Measurements from ENCODE around the gene SLC25A12.

The SLC25A12 gene

GRCh38 chr2:171819453-171819852 is 74.6 kb downstream of the SLC25A12 start:
- H3K4me2 ChIP-seq (ENCODE audit: low read length) = no peak overlapping the region
- H3K9ac ChIP-seq (ENCODE audit: low read length) = no peak overlapping the region
- no peaks in the 10 kb centered on the region for H3K79me2 ChIP-seq (ENCODE audit: low read length)
- no peak overlapping the region for H3K4me3 ChIP-seq (ENCODE audit: low read length)
- H3K27ac ChIP-seq (ENCODE audit: low read length) = no peak overlapping the region
- H3K9me3 ChIP-seq (ENCODE audit: insufficient read depth, low read length) = no peaks in the 10 kb centered on the region
- H3K36me3 ChIP-seq (replicated peaks; ENCODE audit: low read depth, low read length) = no peaks in the 10 kb centered on the region
- TF ChIP-seq CTCF (IDR thresholded peaks at IDR 0.05; ENCODE audit: low read depth, low read length) = no peak
- TF ChIP-seq EZH2phosphoT487 (IDR thresholded peaks at IDR 0.05; ENCODE audit: low read depth) = no peak
- no peak overlapping the region for H2AFZ ChIP-seq (ENCODE audit: low read depth, low read length)
- H3K27me3 ChIP-seq (ENCODE audit: low read depth, low read length) = no peaks in the 10 kb centered on the region
- H3K4me1 ChIP-seq (ENCODE audit: low read length) = no peaks in the 10 kb centered on the region
- H4K20me1 ChIP-seq (ENCODE audit: insufficient read depth, low read length) = no peaks in the 10 kb centered on the region

- H3K27me3 ChIP-seq (ENCODE audit: low read depth, low read length) = no peaks in the 10 kb centered on the region
- no peak overlapping the region for H3K4me2 ChIP-seq (ENCODE audit: low read length)
- TF ChIP-seq CTCF (IDR thresholded peaks at IDR 0.05; ENCODE audit: low read depth, low read length) = no peak
- no peak for TF ChIP-seq EZH2phosphoT487 (IDR thresholded peaks at IDR 0.05; ENCODE audit: low read depth)
- H3K9ac ChIP-seq (ENCODE audit: low read length) = no peak overlapping the region
- H3K9me3 ChIP-seq (ENCODE audit: insufficient read depth, low read length) = no peaks in the 10 kb centered on the region
- no peaks in the 10 kb centered on the region for H3K4me1 ChIP-seq (ENCODE audit: low read length)
- H3K27ac ChIP-seq (ENCODE audit: low read length) = no peak overlapping the region
- H3K36me3 ChIP-seq (replicated peaks; ENCODE audit: low read depth, low read length) = peaks cover 4% of the 10 kb centered on the region
- no peak overlapping the region for H3K4me3 ChIP-seq (ENCODE audit: low read length)
- no peaks in the 10 kb centered on the region for H3K79me2 ChIP-seq (ENCODE audit: low read length)
- H2AFZ ChIP-seq (ENCODE audit: low read depth, low read length) = no peak overlapping the region
- no peaks in the 10 kb centered on the region for H4K20me1 ChIP-seq (ENCODE audit: insufficient read depth, low read length)
Observed at GRCh38 chr2:171814883-171815282, 79.2 kb downstream of the SLC25A12 start.

- no peaks in the 10 kb centered on the region for H3K79me2 ChIP-seq (ENCODE audit: low read length)
- no peaks in the 10 kb centered on the region for H3K4me1 ChIP-seq (ENCODE audit: low read length)
- no peak overlapping the region for H3K4me3 ChIP-seq (ENCODE audit: low read length)
- H3K27ac ChIP-seq (ENCODE audit: low read length) = no peak overlapping the region
- no peak overlapping the region for H3K9ac ChIP-seq (ENCODE audit: low read length)
- peaks cover 4% of the 10 kb centered on the region for H3K36me3 ChIP-seq (replicated peaks; ENCODE audit: low read depth, low read length)
- H3K4me2 ChIP-seq (ENCODE audit: low read length) = no peak overlapping the region
- TF ChIP-seq EZH2phosphoT487 (IDR thresholded peaks at IDR 0.05; ENCODE audit: low read depth) (no peak), CTCF (IDR thresholded peaks at IDR 0.05; ENCODE audit: low read depth, low read length) (no peak)
- H4K20me1 ChIP-seq (ENCODE audit: insufficient read depth, low read length) = no peaks in the 10 kb centered on the region
- H3K27me3 ChIP-seq (ENCODE audit: low read depth, low read length) = no peaks in the 10 kb centered on the region
- H2AFZ ChIP-seq (ENCODE audit: low read depth, low read length) = no peak overlapping the region
- no peaks in the 10 kb centered on the region for H3K9me3 ChIP-seq (ENCODE audit: insufficient read depth, low read length)
Observed at GRCh38 chr2:171814174-171814573, 79.9 kb downstream of the SLC25A12 start.

- H3K27me3 ChIP-seq (ENCODE audit: low read depth, low read length) = no peaks in the 10 kb centered on the region
- no peaks in the 10 kb centered on the region for H3K4me1 ChIP-seq (ENCODE audit: low read length)
- no peak overlapping the region for H3K9ac ChIP-seq (ENCODE audit: low read length)
- H3K4me2 ChIP-seq (ENCODE audit: low read length) = no peak overlapping the region
- no peak overlapping the region for H2AFZ ChIP-seq (ENCODE audit: low read depth, low read length)
- no peak overlapping the region for H3K4me3 ChIP-seq (ENCODE audit: low read length)
- H3K36me3 ChIP-seq (replicated peaks; ENCODE audit: low read depth, low read length) = peaks cover 4% of the 10 kb centered on the region
- no peaks in the 10 kb centered on the region for H4K20me1 ChIP-seq (ENCODE audit: insufficient read depth, low read length)
- no peaks in the 10 kb centered on the region for H3K79me2 ChIP-seq (ENCODE audit: low read length)
- TF ChIP-seq EZH2phosphoT487 (IDR thresholded peaks at IDR 0.05; ENCODE audit: low read depth) (no peak), CTCF (IDR thresholded peaks at IDR 0.05; ENCODE audit: low read depth, low read length) (no peak)
- no peaks in the 10 kb centered on the region for H3K9me3 ChIP-seq (ENCODE audit: insufficient read depth, low read length)
- no peak overlapping the region for H3K27ac ChIP-seq (ENCODE audit: low read length)
Observed at GRCh38 chr2:171813729-171814128, 80.3 kb downstream of the SLC25A12 start.

All from OCI-LY3 (cell line).